T47D (cell line): ENCODE measurements around the gene DCUN1D4.

ENCODE experiments used
- DNase-seq, 2 experiments: peaks; one replicate each; pipeline versions ENCODE4 v3.0.0 to v3.0.0-alpha.2; 2011 to 2012; ENCODE audit warnings: low read depth in 1 of 2, low spot score in 1 of 2
- JUND ChIP-seq: IDR thresholded peaks from 2 replicates; pipeline ENCODE4 v1.6.1; 2012; ENCODE audit warnings: low read depth
- in situ Hi-C: cut with HindIII; loops from 2 replicates; pipeline ENCODE4 v1.10.0; 2016; ENCODE audit warnings: low sequenced_read_pairs, low pct_unique_long_range_greater_than_20kb

DCUN1D4 gene

GRCh38 chr4:51844153-51845054 is 1.5 kb downstream of the DCUN1D4 start:
- DNase-seq: peak; percentile 77 to 89
- in situ Hi-C loops: no loop called here
- TF ChIP-seq JUND: no peak

GRCh38 chr4:51845055-51845426 is 2.1 kb downstream of the DCUN1D4 start:
- no peak for DNase-seq
- no peak for TF ChIP-seq JUND
- in situ Hi-C loops: no loop called here

GRCh38 chr4:51845711-51846110 is 2.8 kb downstream of the DCUN1D4 start:
- TF ChIP-seq JUND: no peak
- in situ Hi-C loops: no loop called here
- no peak for DNase-seq

GRCh38 chr4:51849430-51849829 is 6.5 kb downstream of the DCUN1D4 start:
- no peak for TF ChIP-seq JUND
- in situ Hi-C loops: no loop called here
- DNase-seq: no peak

- no peak for TF ChIP-seq JUND
- in situ Hi-C loops: no loop called here
- no peak for DNase-seq
Measured at GRCh38 chr4:51850294-51850693, 7.3 kb downstream of the DCUN1D4 start.

- no peak for TF ChIP-seq JUND
- DNase-seq: no peak
- in situ Hi-C loops: no loop called here
Measured at GRCh38 chr4:51851090-51851936, 8.4 kb downstream of the DCUN1D4 start.

GRCh38 chr4:51851937-51852290 is 9.0 kb downstream of the DCUN1D4 start:
- TF ChIP-seq JUND: no peak
- DNase-seq: no peak
- in situ Hi-C loops: no loop called here

GRCh38 chr4:51853027-51853682 is 10.2 kb downstream of the DCUN1D4 start:
- TF ChIP-seq JUND: no peak
- DNase-seq: no peak
- in situ Hi-C loops: no loop called here

- in situ Hi-C loops: no loop called here
- DNase-seq: no peak
- no peak for TF ChIP-seq JUND
Measured at GRCh38 chr4:51855270-51855669, 12.3 kb downstream of the DCUN1D4 start.

- in situ Hi-C loops: no loop called here
- TF ChIP-seq JUND: no peak
- DNase-seq: no peak
Measured at GRCh38 chr4:51855751-51856150, 12.8 kb downstream of the DCUN1D4 start.

- in situ Hi-C loops: no loop called here
- TF ChIP-seq JUND: no peak
- DNase-seq: no peak
Measured at GRCh38 chr4:51858605-51859202, 15.8 kb downstream of the DCUN1D4 start.

GRCh38 chr4:51859476-51860031 is 16.6 kb downstream of the DCUN1D4 start:
- in situ Hi-C loops: no loop called here
- no peak for TF ChIP-seq JUND

GRCh38 chr4:51862199-51862598 is 19.2 kb downstream of the DCUN1D4 start:
- no peak for TF ChIP-seq JUND
- DNase-seq: no peak
- in situ Hi-C loops: no loop called here

More at GRCh38 chr4:51859476-51860031, 16.6 kb downstream of the DCUN1D4 start:
- no peak for DNase-seq
